GM13977 (cell line): ENCODE measurements around the gene TPM1.

ENCODE experiments used
- DNase-seq: peaks from one replicate; pipeline ENCODE4 v3.0.0; 2012; ENCODE audit warnings: low spot score
- in situ Hi-C: fragments of 300-500 bp; cut with MboI; formaldehyde crosslinking; loops from one replicate; pipeline ENCODE4 v1.12.0; 2022; ENCODE audit warnings: low sequenced_read_pairs, low pct_unique_long_range_greater_than_20kb, mixed read lengths, inconsistent platforms; ENCODE audit not compliant: unreplicated experiment
- TF ChIP-seq, protein P1 (sequence below): IDR thresholded peaks from 2 replicates; pipeline ENCODE4 v1.5.1; 2012; ENCODE audit warnings: mild to moderate bottlenecking, control low read depth; ENCODE audit not compliant: insufficient read depth; ENCODE audit errors: extremely low read depth, missing control alignments

Gene TPM1

GRCh38 chr15:63015618-63016017 lies 26.9 kb upstream of the TPM1 start:
- DNase-seq: no peak
- TF ChIP-seq, protein P1, sequence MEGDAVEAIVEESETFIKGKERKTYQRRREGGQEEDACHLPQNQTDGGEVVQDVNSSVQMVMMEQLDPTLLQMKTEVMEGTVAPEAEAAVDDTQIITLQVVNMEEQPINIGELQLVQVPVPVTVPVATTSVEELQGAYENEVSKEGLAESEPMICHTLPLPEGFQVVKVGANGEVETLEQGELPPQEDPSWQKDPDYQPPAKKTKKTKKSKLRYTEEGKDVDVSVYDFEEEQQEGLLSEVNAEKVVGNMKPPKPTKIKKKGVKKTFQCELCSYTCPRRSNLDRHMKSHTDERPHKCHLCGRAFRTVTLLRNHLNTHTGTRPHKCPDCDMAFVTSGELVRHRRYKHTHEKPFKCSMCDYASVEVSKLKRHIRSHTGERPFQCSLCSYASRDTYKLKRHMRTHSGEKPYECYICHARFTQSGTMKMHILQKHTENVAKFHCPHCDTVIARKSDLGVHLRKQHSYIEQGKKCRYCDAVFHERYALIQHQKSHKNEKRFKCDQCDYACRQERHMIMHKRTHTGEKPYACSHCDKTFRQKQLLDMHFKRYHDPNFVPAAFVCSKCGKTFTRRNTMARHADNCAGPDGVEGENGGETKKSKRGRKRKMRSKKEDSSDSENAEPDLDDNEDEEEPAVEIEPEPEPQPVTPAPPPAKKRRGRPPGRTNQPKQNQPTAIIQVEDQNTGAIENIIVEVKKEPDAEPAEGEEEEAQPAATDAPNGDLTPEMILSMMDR: no peak
- in situ Hi-C loops: no loop called here

DNA sequence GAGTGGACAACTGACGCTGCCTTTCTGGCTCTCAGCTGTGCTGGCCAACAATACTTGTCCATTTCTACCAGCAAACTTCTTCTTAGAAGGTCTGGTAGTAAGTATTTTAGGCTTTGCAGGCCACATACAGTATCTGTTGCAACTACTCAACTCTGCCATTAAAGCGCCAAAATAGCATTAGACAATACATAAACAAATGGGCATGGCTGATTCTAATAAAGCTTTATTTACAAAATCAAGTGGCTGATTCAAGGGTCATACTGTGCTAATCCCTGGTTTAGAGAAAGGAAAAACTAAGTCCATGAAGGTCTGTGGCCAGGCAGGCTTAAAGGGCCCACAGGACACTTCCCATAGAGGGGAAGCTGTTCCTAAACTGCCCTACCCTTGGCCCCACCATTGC lies 26.3 kb upstream of the TPM1 start:
- in situ Hi-C loops: no loop called here
- DNase-seq: no peak
- TF ChIP-seq, protein P1: no peak

- in situ Hi-C loops: no loop called here
- no peak for DNase-seq
- TF ChIP-seq, protein P1: no peak
Measured at GRCh38 chr15:63018639-63019038, 23.9 kb upstream of the TPM1 start.

DNA sequence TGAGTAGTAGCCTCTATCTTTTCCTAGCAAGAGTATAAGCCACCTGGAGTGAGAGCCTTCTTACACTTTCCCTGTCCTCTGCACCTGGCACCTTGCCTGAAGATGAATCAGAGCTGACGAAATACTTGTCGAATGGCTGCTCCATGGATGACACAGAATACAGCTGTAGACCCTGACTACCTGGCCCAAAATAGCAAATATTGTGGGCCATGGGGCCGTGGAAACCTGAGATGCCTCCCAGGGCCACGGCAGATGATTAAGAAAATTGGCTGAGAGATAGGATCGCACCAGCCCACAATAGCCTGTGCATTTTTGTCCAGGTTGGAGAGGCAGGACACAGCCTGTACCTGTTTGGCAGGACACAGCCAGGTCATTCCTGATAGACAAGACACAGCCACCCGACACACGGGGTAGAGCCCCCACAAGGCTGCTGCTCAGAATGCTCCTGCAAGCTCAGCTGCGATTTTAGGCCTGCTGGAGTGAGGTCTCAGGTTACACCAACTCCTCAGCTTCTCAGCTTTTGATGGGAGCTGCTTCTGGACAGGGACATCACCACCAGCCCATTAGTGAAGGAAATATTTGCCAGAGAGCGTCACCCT lies 22.9 kb upstream of the TPM1 start:
- DNase-seq: no peak
- in situ Hi-C loops: no loop called here
- TF ChIP-seq, protein P1: no peak

DNA sequence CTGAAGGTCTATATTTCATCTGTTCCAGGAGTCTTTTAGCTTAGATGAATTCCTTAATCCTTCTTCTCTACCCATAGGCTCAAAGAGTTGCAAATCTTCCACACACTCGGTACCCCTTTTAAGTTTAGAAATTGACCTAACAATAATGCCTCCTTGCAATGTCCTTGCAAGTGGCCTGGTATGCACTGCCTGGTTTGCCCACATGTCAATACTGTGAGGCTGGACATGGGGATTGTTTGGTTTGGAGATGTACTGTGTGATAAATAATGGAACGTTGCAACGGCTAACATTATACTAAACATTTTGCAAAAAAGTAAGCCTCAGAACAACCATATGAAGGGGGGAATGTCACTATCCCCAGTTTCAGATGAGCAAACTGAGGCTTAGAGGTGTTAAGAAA lies 22.4 kb upstream of the TPM1 start:
- no peak for DNase-seq
- TF ChIP-seq, protein P1: no peak
- in situ Hi-C loops: no loop called here

DNA sequence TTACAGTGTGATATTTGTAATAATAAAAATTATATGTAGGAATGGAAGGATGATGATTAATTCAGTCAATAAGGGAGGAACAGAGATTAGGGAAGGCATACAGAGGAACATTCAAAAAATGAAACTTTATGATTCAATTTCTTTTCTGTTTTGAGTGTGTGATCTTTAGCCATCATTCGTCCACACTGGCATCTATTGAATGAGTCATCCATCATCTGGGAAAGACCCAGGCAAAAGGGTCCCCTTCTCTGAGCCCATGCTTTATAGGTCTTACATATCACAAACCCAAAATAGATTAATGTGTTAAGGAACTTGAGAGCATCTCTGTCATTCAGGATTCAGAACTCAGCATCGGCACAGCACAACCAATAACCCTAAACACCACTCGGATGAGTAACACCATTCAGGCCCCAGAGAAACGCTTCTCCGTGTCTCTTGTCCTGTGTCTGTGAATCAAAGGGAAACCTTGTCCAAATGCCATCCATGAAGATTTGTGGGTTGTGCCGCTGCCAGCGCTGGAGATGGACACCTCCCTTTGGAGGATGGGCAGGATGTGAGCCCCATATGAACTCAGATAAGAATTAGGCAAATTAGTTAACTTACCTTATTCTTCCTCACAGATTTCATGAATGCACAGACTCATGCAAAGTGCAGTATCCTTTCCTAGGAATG lies 21.7 kb upstream of the TPM1 start:
- no peak for DNase-seq

More for the DNA sequence above, 21.7 kb upstream of the TPM1 start:
- in situ Hi-C loops: no loop called here
- TF ChIP-seq, protein P1: no peak
